NCI-H524 treated with DMSO at 0.1 percent for 48 hours (cell line): ENCODE data around the gene SAMD1.
A peak's percentile ranks its signal among the peaks of the same experiment; 100 is the strongest.

ENCODE experiments used
- DNase-seq: peaks from one replicate; lab custom pipeline; 2025; lab: John Stamatoyannopoulos, UW

Gene SAMD1

GRCh38 chr19:14089662-14090508, 666 bp downstream of the SAMD1 start:
- no peak for DNase-seq

- no peak for DNase-seq
These were observed 1.2 kb downstream of the SAMD1 start for GRCh38 chr19:14089412-14089661.

GRCh38 chr19:14088634-14089411, 1.7 kb downstream of the SAMD1 start:
- DNase-seq, result no peak

- DNase-seq, result no peak
These were observed 4.5 kb downstream of the SAMD1 start for GRCh38 chr19:14086098-14086497.

- no peak for DNase-seq
These were observed 5.1 kb downstream of the SAMD1 start, which contains the start of gene C19orf67 for GRCh38 chr19:14085309-14085995. Gene C19orf67, minus strand, starts transcription at chr19:14085783. Its CDS starts 156 bp downstream, at chr19:14085627.

- no peak for DNase-seq
These were observed 7.9 kb downstream of the SAMD1 start for GRCh38 chr19:14082675-14082960.

- no peak for DNase-seq
These were observed 8.5 kb downstream of the SAMD1 start for GRCh38 chr19:14081797-14082674.

GRCh38 chr19:14080887-14081796, 9.4 kb downstream of the SAMD1 start:
- DNase-seq, result peak; percentile 98

- DNase-seq, result no peak
These were observed 12.1 kb downstream of the SAMD1 start for GRCh38 chr19:14078411-14078810.

GRCh38 chr19:14073925-14074838, 16.4 kb downstream of the SAMD1 start:
- DNase-seq, result no peak

GRCh38 chr19:14073261-14073924, 17.2 kb downstream of the SAMD1 start:
- DNase-seq, result no peak

- DNase-seq, result no peak
These were observed 17.9 kb downstream of the SAMD1 start, which contains the start of gene MISP3 for GRCh38 chr19:14072535-14073260. Gene MISP3, plus strand, starts transcription at chr19:14072786. Its CDS starts 524 bp downstream, at chr19:14073310.

- no peak for DNase-seq
These were observed 20.1 kb downstream of the SAMD1 start for GRCh38 chr19:14070268-14071050.

- DNase-seq, result no peak
These were observed 24.4 kb downstream of the SAMD1 start for GRCh38 chr19:14066134-14066533.

GRCh38 chr19:14063105-14063504, 27.4 kb downstream of the SAMD1 start:
- no peak for DNase-seq

GRCh38 chr19:14062558-14062855, 28.0 kb downstream of the SAMD1 start:
- no peak for DNase-seq

- DNase-seq, result no peak
These were observed 28.6 kb downstream of the SAMD1 start, which contains the start of gene PALM3 for GRCh38 chr19:14061751-14062557. Gene PALM3, minus strand, starts transcription at chr19:14062076. Its CDS starts 96 bp downstream, at chr19:14061980.
